Endodermal cell (in vitro differentiated cells): ENCODE measurements around the gene TMBIM1. TPM values are rescaled to one million over a fixed set of nuclear protein-coding genes. Genes with fewer than 3 reads are reported as not detected.

Source experiments
- DNase-seq: peaks from one replicate; pipeline ENCODE4 v3.0.0-alpha.2; 2017
- H3K27ac ChIP-seq: 2 replicates; pipeline ENCODE4 v1.5.1; 2013; ENCODE audit warnings: mild to moderate bottlenecking, low read depth, low read length, moderate library complexity
- H3K27me3 ChIP-seq: 2 replicates; pipeline ENCODE4 v1.6.1; 2013; ENCODE audit warnings: mild to moderate bottlenecking, low read length, moderate library complexity; ENCODE audit not compliant: insufficient read depth, control insufficient read depth, poor library complexity, severe bottlenecking
- H3K36me3 ChIP-seq: 2 replicates; pipeline ENCODE4 v1.7.0; 2013; ENCODE audit warnings: mild to moderate bottlenecking, low read length, moderate library complexity; ENCODE audit not compliant: control insufficient read depth, insufficient read depth
- H3K4me1 ChIP-seq: one replicate; pipeline ENCODE4 v1.7.0; 2013; ENCODE audit warnings: low read length; ENCODE audit not compliant: control insufficient read depth, insufficient read depth
- H3K4me3 ChIP-seq: 2 replicates; pipeline ENCODE4 v1.5.1; 2013; ENCODE audit warnings: mild to moderate bottlenecking, low read length, moderate library complexity
- H3K9ac ChIP-seq: 2 replicates; pipeline ENCODE4 v1.6.1; 2013; ENCODE audit warnings: mild to moderate bottlenecking, low read length, moderate library complexity; ENCODE audit not compliant: poor library complexity, severe bottlenecking; ENCODE audit errors: extremely low read depth
- H3K9me3 ChIP-seq: 2 replicates; pipeline ENCODE4 v1.6.1; 2013; ENCODE audit warnings: mild to moderate bottlenecking, low read length, moderate library complexity; ENCODE audit not compliant: control insufficient read depth
- H3K27ac Mint-ChIP-seq: 2 replicates; pipeline ENCODE4 v1.8.0; 2020; ENCODE audit warnings: mixed read lengths
- H3K27me3 Mint-ChIP-seq: 2 replicates; pipeline ENCODE4 v1.8.0; 2021; ENCODE audit warnings: mild to moderate bottlenecking, mixed read lengths; ENCODE audit not compliant: insufficient read depth
- H3K36me3 Mint-ChIP-seq: 2 replicates; pipeline ENCODE4 v1.8.0; 2020; ENCODE audit warnings: low read depth, mixed read lengths
- H3K4me1 Mint-ChIP-seq: 2 replicates; pipeline ENCODE4 v1.8.0; 2020; ENCODE audit warnings: mixed read lengths
- H3K4me3 Mint-ChIP-seq: 2 replicates; pipeline ENCODE4 v1.8.0; 2020; ENCODE audit warnings: mild to moderate bottlenecking, moderate library complexity, mixed read lengths
- H3K9me3 Mint-ChIP-seq: 2 replicates; pipeline ENCODE4 v1.8.0; 2020; ENCODE audit warnings: mild to moderate bottlenecking, mixed read lengths
- WGBS, 2 experiments: methylation state at CpG; one replicate each; pipeline versions ENCODE4 v1.1.5 to v1.1.7; 2013; ENCODE audit warnings: missing lambda C conversion rate in 2 of 2, mixed read lengths in 1 of 2; ENCODE audit not compliant: insufficient coverage in 1 of 2, insufficient read length in 1 of 2; 5-methylcytosine and 5-hydroxymethylcytosine counted together
- total RNA-seq, 2 donors: library from RNA; stranded (reverse); fragmentation: NEBNext Ultra II Directional in 1 of 2; extraction: Animal tissue kit (Norgen Biotek cat#: 25700) in 1 of 2; gene quantifications; 2 replicates in 1 of 2; 3 replicates in 1 of 2; pipeline ENCODE4 v1.2.1, GENCODE V29; 2021
- TF ChIP-seq, protein P1 (sequence below): fragments of 200-600 bp; sonication (generic); conservative IDR thresholded peaks from 2 replicates; pipeline ENCODE4 v1.5.0; 2021; ENCODE audit warnings: antibody characterized with exemption, mild to moderate bottlenecking

TMBIM1 gene
- total RNA-seq, 2 donors from 2014 or later = 50.7 to 53.8 TPM

DNA sequence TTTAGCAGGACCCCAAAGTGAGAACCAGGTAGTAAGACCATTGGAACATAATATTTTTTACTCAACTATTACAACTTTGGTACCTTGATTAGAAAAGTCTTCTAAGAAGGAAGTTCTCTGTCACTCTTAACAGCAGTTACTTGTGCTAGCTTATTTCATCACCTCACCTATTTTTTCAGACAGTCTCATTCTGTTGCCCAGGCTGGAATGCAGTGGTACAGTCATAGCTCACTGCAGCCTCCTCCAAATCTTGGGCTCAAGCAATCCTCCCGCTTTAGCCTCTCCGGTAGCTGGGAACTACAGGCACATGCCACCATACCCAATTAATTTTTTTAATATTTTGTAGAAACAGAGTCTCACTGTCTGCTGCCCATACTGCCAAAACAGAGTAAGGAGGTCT is 57.3 kb downstream of the TMBIM1 start:
- Histone ChIP-seq H3K36me3 (peaks cover 96% of the 10 kb centered on the region), H3K27me3 (no peaks in the 10 kb centered on the region), H3K9me3 (peaks cover 9% of the 10 kb centered on the region), H3K27ac (no peak overlapping the region), H3K9ac (no peak overlapping the region), H3K4me3 (no peak overlapping the region), H3K4me1 (no peaks in the 10 kb centered on the region)
- H3K4me3 Mint-ChIP-seq = no peak overlapping the region
- H3K27me3 Mint-ChIP-seq = no peaks in the 10 kb centered on the region
- H3K36me3 Mint-ChIP-seq = peaks cover 88% of the 10 kb centered on the region
- TF ChIP-seq, protein P1, sequence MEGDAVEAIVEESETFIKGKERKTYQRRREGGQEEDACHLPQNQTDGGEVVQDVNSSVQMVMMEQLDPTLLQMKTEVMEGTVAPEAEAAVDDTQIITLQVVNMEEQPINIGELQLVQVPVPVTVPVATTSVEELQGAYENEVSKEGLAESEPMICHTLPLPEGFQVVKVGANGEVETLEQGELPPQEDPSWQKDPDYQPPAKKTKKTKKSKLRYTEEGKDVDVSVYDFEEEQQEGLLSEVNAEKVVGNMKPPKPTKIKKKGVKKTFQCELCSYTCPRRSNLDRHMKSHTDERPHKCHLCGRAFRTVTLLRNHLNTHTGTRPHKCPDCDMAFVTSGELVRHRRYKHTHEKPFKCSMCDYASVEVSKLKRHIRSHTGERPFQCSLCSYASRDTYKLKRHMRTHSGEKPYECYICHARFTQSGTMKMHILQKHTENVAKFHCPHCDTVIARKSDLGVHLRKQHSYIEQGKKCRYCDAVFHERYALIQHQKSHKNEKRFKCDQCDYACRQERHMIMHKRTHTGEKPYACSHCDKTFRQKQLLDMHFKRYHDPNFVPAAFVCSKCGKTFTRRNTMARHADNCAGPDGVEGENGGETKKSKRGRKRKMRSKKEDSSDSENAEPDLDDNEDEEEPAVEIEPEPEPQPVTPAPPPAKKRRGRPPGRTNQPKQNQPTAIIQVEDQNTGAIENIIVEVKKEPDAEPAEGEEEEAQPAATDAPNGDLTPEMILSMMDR = no peak
- H3K9me3 Mint-ChIP-seq = no peaks in the 10 kb centered on the region
- no peak for DNase-seq
- no peak overlapping the region for H3K27ac Mint-ChIP-seq
- 100% methylated on average over 1 to 2 of the region's 2 CpGs for WGBS, 2 experiments
- H3K4me1 Mint-ChIP-seq = no peaks in the 10 kb centered on the region

DNA sequence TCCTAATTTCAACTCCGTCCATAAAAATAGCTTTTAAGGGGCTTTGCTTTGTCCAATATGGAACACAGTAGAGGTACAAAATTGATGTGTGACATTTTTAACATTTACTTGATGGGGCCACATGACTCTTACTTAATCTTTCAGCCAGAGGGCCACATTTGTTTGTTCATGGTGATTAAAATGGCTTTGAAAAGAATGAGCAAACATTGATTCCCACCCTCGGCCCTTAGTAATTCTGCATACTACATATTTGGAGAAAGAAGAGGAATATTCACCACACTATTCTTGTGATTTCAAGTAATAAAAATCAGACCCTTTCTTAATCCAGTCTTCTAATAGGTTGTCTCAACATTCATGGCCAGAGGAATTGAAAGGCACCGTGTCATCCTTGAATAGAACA is 57.8 kb downstream of the TMBIM1 start:
- H3K4me1 Mint-ChIP-seq = no peaks in the 10 kb centered on the region
- Histone ChIP-seq H3K4me3 (no peak overlapping the region), H3K9ac (no peak overlapping the region), H3K4me1 (peaks cover 4% of the 10 kb centered on the region), H3K36me3 (peaks cover 97% of the 10 kb centered on the region), H3K9me3 (peaks cover 9% of the 10 kb centered on the region), H3K27ac (no peak overlapping the region), H3K27me3 (no peaks in the 10 kb centered on the region)
- TF ChIP-seq, protein P1 = no peak
- no peak overlapping the region for H3K4me3 Mint-ChIP-seq
- 90 to 100% methylated on average over 1 to 2 of the region's 3 CpGs for WGBS, 2 experiments
- H3K27me3 Mint-ChIP-seq = no peaks in the 10 kb centered on the region
- no peak for DNase-seq
- H3K36me3 Mint-ChIP-seq = peaks cover 86% of the 10 kb centered on the region
- no peaks in the 10 kb centered on the region for H3K9me3 Mint-ChIP-seq
- no peak overlapping the region for H3K27ac Mint-ChIP-seq

DNA sequence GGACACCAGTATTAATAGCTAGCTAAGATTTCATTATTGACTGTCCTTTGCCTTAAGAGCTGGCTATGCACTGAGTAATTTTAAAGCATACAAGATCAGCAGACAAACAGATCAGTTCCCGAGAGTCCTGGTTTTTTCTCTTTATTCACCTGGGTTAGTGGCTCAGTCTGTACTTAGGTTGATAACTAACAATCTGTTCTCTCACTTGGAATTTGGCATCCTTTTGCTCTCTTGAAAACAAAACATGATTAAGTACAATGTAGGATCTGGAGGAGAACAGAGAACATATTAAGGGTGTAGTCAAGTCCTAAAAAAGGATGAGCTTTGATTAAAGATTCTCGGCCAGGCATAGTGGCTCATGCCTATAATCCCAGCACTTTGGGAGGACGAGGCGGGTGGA is 58.8 kb downstream of the TMBIM1 start:
- H3K27ac ChIP-seq = no peak overlapping the region
- Mint-ChIP-seq H3K9me3 (no peaks in the 10 kb centered on the region), H3K36me3 (peaks cover 83% of the 10 kb centered on the region), H3K4me1 (peaks cover 3% of the 10 kb centered on the region), H3K27me3 (no peaks in the 10 kb centered on the region), H3K27ac (no peak overlapping the region), H3K4me3 (no peak overlapping the region)
- no peaks in the 10 kb centered on the region for H3K27me3 ChIP-seq
- H3K36me3 ChIP-seq = peaks cover 97% of the 10 kb centered on the region
- H3K4me3 ChIP-seq = no peak overlapping the region
- peaks cover 9% of the 10 kb centered on the region for H3K9me3 ChIP-seq
- WGBS, 2 experiments = 90 to 96% methylated on average over 4 of the region's 4 CpGs
- H3K9ac ChIP-seq = no peak overlapping the region
- no peak for DNase-seq
- peaks cover 4% of the 10 kb centered on the region for H3K4me1 ChIP-seq
- TF ChIP-seq, protein P1 = no peak
